Measurements from ENCODE around the gene ACOT7. TPM values are rescaled to one million over a fixed set of nuclear protein-coding genes. Genes with fewer than 3 reads are reported as not detected.
"Not testable (repeated sequence)": the region's sequence is repeated elsewhere in the genome, so short reads cannot be mapped to it uniquely, and the experiment has no call there.

The ACOT7 gene
- 38.8 TPM for total RNA-seq

GRCh38 chr1:6393400-6394187, at the start of gene ACOT7:
Gene ACOT7 (minus strand): TSS chr1:6393767. CDS start chr1:6393399, 368 bp downstream.
- TF ChIP-seq POLR2A (IDR thresholded peaks at IDR 0.05) (peak in 1 of 2 donors; percentile 28), POLR2AphosphoS5 (IDR thresholded peaks at IDR 0.05; ENCODE audit: insufficient read depth in 1 of 2, low read depth in 1 of 2) (peak in 1 of 2 donors; percentile 50), CTCF (IDR thresholded peaks at IDR 0.05) (no peak)
- Histone ChIP-seq H3K36me3 (no peaks in the 10 kb centered on the region), H3K27me3 (no peaks in the 10 kb centered on the region), H3K9me3 (no peaks in the 10 kb centered on the region), H3K4me1 (peaks cover 16% of the 10 kb centered on the region), H3K4me3 (peak within 1 kb of the TSS; percentile 47 to 88), H3K27ac (peak within 1 kb of the TSS; percentile 86)
- intact Hi-C loops (cut with DNase I): no loop called here
- DNase-seq (ENCODE audit: extremely low spot score in 2 of 2): no peak

- intact Hi-C loops (cut with DNase I): no loop called here
- Histone ChIP-seq H3K27ac (no peak overlapping the region), H3K36me3 (no peaks in the 10 kb centered on the region), H3K4me1 (peaks cover 9% of the 10 kb centered on the region), H3K4me3 (no peak overlapping the region), H3K9me3 (no peaks in the 10 kb centered on the region), H3K27me3 (no peaks in the 10 kb centered on the region)
- no peak for DNase-seq (ENCODE audit: extremely low spot score in 2 of 2)
- TF ChIP-seq CTCF (IDR thresholded peaks at IDR 0.05) (no peak), POLR2A (IDR thresholded peaks at IDR 0.05) (no peak)
These were observed 48.0 kb upstream of the ACOT7 start for GRCh38 chr1:6441586-6441985.

GRCh38 chr1:6440198-6441126, 46.9 kb upstream of the ACOT7 start:
- no peak overlapping the region for H3K27ac ChIP-seq
- no peaks in the 10 kb centered on the region for H3K9me3 ChIP-seq
- DNase-seq (ENCODE audit: extremely low spot score in 2 of 2): no peak
- intact Hi-C loops (cut with DNase I): no loop called here
- no peaks in the 10 kb centered on the region for H3K27me3 ChIP-seq
- H3K4me1 ChIP-seq: peaks cover 9% of the 10 kb centered on the region
- no peak for TF ChIP-seq POLR2AphosphoS5 (IDR thresholded peaks at IDR 0.05; ENCODE audit: insufficient read depth in 1 of 2, low read depth in 1 of 2)
- no peak for TF ChIP-seq CTCF (IDR thresholded peaks at IDR 0.05)
- no peak for TF ChIP-seq POLR2A (IDR thresholded peaks at IDR 0.05)
- peak overlapping the region in 1 of 2 donors; percentile 16 for H3K4me3 ChIP-seq
- H3K36me3 ChIP-seq: no peaks in the 10 kb centered on the region

- intact Hi-C loops (cut with DNase I): loop anchor here (10.0 kb wide), 2 partner anchors 73 to 193 kb away; partner anchors contain the start of gene HES3
- Histone ChIP-seq H3K27me3 (no peaks in the 10 kb centered on the region), H3K4me3 (no peak overlapping the region), H3K4me1 (peaks cover 9% of the 10 kb centered on the region), H3K36me3 (no peaks in the 10 kb centered on the region), H3K27ac (no peak overlapping the region), H3K9me3 (no peaks in the 10 kb centered on the region)
- no peak for DNase-seq (ENCODE audit: extremely low spot score in 2 of 2)
- TF ChIP-seq CTCF (IDR thresholded peaks at IDR 0.05): peak; percentile 46 to 89 (median 85)
- no peak for TF ChIP-seq POLR2AphosphoS5 (IDR thresholded peaks at IDR 0.05; ENCODE audit: insufficient read depth in 1 of 2, low read depth in 1 of 2)
- TF ChIP-seq POLR2A (IDR thresholded peaks at IDR 0.05): no peak
These were observed 44.5 kb upstream of the ACOT7 start for GRCh38 chr1:6438047-6438525.

- intact Hi-C loops (cut with DNase I): loop anchor here (10.0 kb wide), 2 partner anchors 72 to 192 kb away; partner anchors contain the start of gene HES3
These were observed 43.6 kb upstream of the ACOT7 start for GRCh38 chr1:6437012-6437700.

GRCh38 chr1:6436277-6436676, 42.7 kb upstream of the ACOT7 start:
- H3K9me3 ChIP-seq; H3K4me1 ChIP-seq; H3K4me3 ChIP-seq; H3K27ac ChIP-seq; DNase-seq (ENCODE audit: extremely low spot score in 2 of 2); H3K36me3 ChIP-seq; H3K27me3 ChIP-seq: not testable (repeated sequence)
- intact Hi-C loops (cut with DNase I): loop anchor here (10.0 kb wide), 2 partner anchors 71 to 191 kb away; partner anchors contain the start of gene HES3

More at GRCh38 chr1:6437012-6437700, 43.6 kb upstream of the ACOT7 start:
- not testable (repeated sequence) for H3K4me3 ChIP-seq; H3K36me3 ChIP-seq; H3K27me3 ChIP-seq; H3K4me1 ChIP-seq; H3K27ac ChIP-seq; H3K9me3 ChIP-seq; DNase-seq (ENCODE audit: extremely low spot score in 2 of 2)
